ENCODE data around the gene SYT1.

- TF ChIP-seq POLR2A (IDR thresholded peaks at IDR 0.05; ENCODE audit: low read depth, low read length) (no peak), CTCF (IDR thresholded peaks at IDR 0.05; ENCODE audit: extremely low read depth in 1 of 2, insufficient read depth in 1 of 2, low read depth in 1 of 2, low read length in 2 of 2) (no peak)
These were observed 151.6 kb downstream of the SYT1 start for GRCh38 chr12:79016181-79016580.

All from endothelial cell of umbilical vein (primary cell).